Activated effector memory CD4-positive, alpha-beta T cell treated with Interleukin-2 at 50 U/mL for 16 hours (primary cell): Measurements from ENCODE around the gene RPS6KB1.
"Not testable (repeated sequence)": the region's sequence is repeated elsewhere in the genome, so short reads cannot be mapped to it uniquely, and the experiment has no call there.

Experiments used
- DNase-seq: peaks from one replicate; pipeline ENCODE4 v3.0.0-alpha.2; 2020

The RPS6KB1 gene

DNA sequence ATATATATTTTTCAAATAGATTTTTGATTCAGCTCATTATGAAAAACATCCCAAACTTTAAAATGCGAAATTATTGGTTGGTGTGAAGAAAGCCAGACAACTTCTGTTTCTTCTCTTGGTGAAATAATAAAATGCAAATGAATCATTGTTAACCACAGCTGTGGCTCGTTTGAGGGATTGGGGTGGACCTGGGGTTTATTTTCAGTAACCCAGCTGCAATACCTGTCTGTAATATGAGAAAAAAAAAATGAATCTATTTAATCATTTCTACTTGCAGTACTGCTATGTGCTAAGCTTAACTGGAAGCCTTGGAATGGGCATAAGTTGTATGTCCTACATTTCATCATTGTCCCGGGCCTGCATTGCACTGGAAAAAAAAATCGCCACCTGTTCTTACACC, 54.4 kb downstream of the RPS6KB1 start:
- not testable (repeated sequence) for DNase-seq

- DNase-seq, result no peak
Observed at GRCh38 chr17:59950049-59950448, 57.1 kb downstream of the RPS6KB1 start.

DNA sequence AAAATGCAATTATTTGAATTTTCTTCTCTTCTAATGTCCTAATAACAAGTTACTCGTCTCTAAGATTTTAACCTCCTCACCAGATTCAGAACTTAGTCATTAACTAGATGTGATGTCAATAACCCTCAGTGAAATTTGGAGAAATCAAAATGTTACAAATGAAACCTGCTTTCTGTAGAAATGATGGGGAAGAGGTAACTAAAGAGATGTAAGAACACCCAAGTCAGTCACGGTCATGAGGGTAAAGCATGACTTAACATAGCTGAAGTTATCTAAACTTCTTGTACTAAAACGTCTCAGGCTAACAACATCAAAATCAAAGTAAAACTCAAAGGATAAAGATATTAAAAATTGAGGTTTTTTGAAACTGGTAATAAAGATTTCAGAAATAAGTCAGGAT, 61.9 kb downstream of the RPS6KB1 start:
- DNase-seq, result no peak

- not testable (repeated sequence) for DNase-seq
Observed at GRCh38 chr17:59959574-59959973, 66.7 kb downstream of the RPS6KB1 start.

GRCh38 chr17:59962739-59963318, 69.9 kb downstream of the RPS6KB1 start:
- no peak for DNase-seq

- peak; percentile 25 for DNase-seq
Observed at GRCh38 chr17:59963738-59964481, 71.0 kb downstream of the RPS6KB1 start.

DNA sequence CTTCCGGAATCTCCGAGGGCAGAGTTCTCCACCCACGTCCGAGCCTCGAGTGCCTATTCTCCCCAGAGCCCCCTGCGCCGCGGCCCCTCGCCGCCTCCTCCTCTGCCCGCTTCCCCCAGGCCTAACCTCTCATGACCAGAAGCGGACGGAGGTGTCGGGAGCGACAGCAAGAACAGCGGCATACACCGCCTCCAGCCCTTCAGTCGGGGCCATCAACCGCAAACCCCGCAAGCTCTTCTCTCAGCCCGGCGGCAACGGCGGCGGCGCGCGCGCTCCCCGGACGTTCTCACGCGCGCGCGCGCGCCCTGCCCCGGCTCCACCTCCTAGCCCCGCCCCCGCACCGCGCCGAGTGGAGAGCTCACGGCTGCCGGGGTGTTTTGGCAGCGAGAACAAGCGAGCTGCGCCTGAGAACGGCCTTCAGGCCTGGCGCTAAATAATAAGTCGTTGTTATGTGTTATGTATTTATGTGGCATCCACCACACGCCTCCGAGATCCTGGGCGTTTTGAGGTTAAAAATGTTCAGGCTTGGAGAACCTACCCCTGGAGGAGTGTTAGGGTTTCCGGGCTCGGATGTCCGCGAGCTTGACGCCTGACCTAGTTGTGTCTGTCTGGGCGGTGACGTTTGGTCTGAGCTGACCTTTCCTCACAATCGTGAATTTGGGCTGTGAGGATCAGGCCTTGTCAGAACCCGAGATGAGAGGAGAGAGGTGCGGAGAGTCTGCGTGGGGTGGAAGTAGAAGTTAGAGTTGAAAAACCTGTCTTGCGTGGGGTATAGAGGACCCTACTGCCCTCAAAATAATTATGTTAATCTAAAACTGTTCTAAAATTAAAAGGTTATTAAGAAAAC, 71.8 kb downstream of the RPS6KB1 start, which contains the start of gene RNFT1:
Gene RNFT1 (minus strand): TSS at position 259 of the 847 bp plus-strand sequence. CDS start 77 bp downstream, at position 182.
- peak; percentile 86 for DNase-seq

GRCh38 chr17:59971771-59972170, 78.8 kb downstream of the RPS6KB1 start:
- DNase-seq, result not testable (repeated sequence)

DNA sequence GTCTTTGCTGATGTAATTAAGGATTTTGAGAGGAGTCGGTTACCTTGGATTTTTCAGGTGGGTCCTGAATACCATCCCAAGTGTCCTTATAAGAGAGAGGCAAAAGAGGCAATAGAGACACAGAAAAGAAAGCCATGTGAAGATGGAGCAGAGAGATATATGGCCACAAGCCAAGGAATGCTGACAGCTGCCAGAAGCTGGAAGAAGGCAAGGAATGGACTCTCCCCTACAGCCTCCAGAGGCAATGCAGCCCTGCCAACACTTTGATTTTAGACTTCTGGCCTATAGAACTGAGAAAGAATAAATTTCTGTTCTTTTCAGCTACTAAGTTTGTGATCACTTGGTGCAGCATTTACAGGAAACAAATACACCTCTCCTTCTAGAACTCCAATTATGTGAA, 79.9 kb downstream of the RPS6KB1 start:
- no peak for DNase-seq

DNA sequence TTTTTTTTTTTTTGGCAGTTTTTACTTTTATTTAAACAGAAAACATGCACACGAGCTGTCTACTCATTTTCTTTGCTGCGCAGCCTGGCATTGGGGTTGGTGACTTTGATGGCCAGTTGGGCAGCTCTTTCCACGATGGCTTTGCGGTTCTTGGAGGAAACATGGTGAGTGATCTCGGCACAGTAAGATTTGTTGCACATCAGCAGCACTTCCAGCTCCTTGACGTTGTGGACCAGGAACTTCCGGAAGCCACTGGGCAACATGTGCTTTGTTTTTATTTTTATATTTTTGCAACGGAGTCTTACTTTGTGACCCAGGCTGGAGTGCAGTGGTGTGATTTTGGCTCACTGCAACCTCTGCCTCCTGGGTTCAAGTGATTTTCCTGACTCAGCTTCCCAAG, 80.6 kb downstream of the RPS6KB1 start:
- DNase-seq, result not testable (repeated sequence)

GRCh38 chr17:59975166-59975565, 82.2 kb downstream of the RPS6KB1 start:
- DNase-seq, result not testable (repeated sequence)

GRCh38 chr17:59996608-59997007, 103.7 kb downstream of the RPS6KB1 start:
- not testable (repeated sequence) for DNase-seq
